IMR-90 (cell line): ENCODE measurements around the gene CD79A. TPM values are rescaled to one million over a fixed set of nuclear protein-coding genes. Genes with fewer than 3 reads are reported as not detected.

Experiments
- ATAC-seq: fragments of 200-7000 bp; cut with Tn5 transposase; 2 replicates; pipeline ENCODE4 v1.9.1; 2020; ENCODE audit warnings: low read depth, mild to moderate bottlenecking, moderate library complexity
- BruUV-seq: library from RNA; stranded (reverse); fragments of 400-500 nt; replicated peaks from 2 replicates; lab custom pipeline; 2021; lab: Mats Ljungman, UMichigan
- CTCF ChIA-PET: fragments of 300-600 bp; formaldehyde crosslinking; extraction: SDS; loops from one replicate; lab custom pipeline; 2021; ENCODE audit warnings: antibody characterized with exemption; lab: Yijun Ruan, JAX
- POLR2A ChIA-PET: fragments of 300-600 bp; sonication (Branson Sonifier 250); formaldehyde crosslinking; loops from one replicate; lab custom pipeline; 2022; ENCODE audit warnings: antibody characterized with exemption; ENCODE audit not compliant: unreplicated experiment; lab: Charles Lee
- DNase-seq: peaks from one replicate; pipeline ENCODE4 v3.0.0; 2013
- H2AFZ ChIP-seq: replicated peaks from 2 replicates; pipeline ENCODE3; 2013; ENCODE audit warnings: low read length, mild to moderate bottlenecking; ENCODE audit not compliant: poor library complexity
- H2AK5ac ChIP-seq: 2 replicates; pipeline ENCODE4 v1.6.1; 2013; ENCODE audit warnings: low read depth, low read length, inconsistent platforms
- H2AK9ac ChIP-seq: replicated peaks from 2 replicates; pipeline ENCODE3; 2013; ENCODE audit warnings: mild to moderate bottlenecking, low read depth, low read length, moderate library complexity; ENCODE audit not compliant: poor library complexity
- H2BK120ac ChIP-seq: 2 replicates; pipeline ENCODE4 v1.6.1; 2013; ENCODE audit warnings: low read depth, low read length, inconsistent platforms
- H2BK15ac ChIP-seq: 3 replicates; pipeline ENCODE4 v1.6.1; 2013; ENCODE audit warnings: low read depth, low read length, inconsistent platforms
- H2BK20ac ChIP-seq: 2 replicates; pipeline ENCODE4 v1.6.1; 2013; ENCODE audit warnings: low read depth, mild to moderate bottlenecking, inconsistent platforms, low read length, moderate library complexity
- H2BK5ac ChIP-seq: 2 replicates; pipeline ENCODE4 v1.6.1; 2013; ENCODE audit warnings: mild to moderate bottlenecking, low read depth, low read length, inconsistent platforms; ENCODE audit not compliant: poor library complexity, severe bottlenecking
- H3K14ac ChIP-seq: replicated peaks from 2 replicates; pipeline ENCODE4 v1.6.1; 2013; ENCODE audit warnings: low read depth, low read length, inconsistent platforms
- H3K18ac ChIP-seq: 2 replicates; pipeline ENCODE4 v1.6.1; 2013; ENCODE audit warnings: low read depth, low read length, control low read depth
- H3K23ac ChIP-seq: 2 replicates; pipeline ENCODE4 v1.6.1; 2013; ENCODE audit warnings: low read depth, low read length, inconsistent platforms
- H3K27ac ChIP-seq: 2 replicates; pipeline ENCODE4 v1.5.1; 2013; ENCODE audit warnings: mild to moderate bottlenecking, control low read depth, low read length; ENCODE audit not compliant: insufficient read depth
- H3K27me3 ChIP-seq: 2 replicates; pipeline ENCODE4 v1.6.1; 2013; ENCODE audit warnings: low read length; ENCODE audit not compliant: control insufficient read depth, insufficient read depth
- H3K36me3 ChIP-seq: 2 replicates; pipeline ENCODE4 v1.6.1; 2013; ENCODE audit warnings: low read length, mixed read lengths; ENCODE audit not compliant: control insufficient read depth, insufficient read depth
- H3K4ac ChIP-seq: 2 replicates; pipeline ENCODE4 v1.6.1; 2013; ENCODE audit warnings: low read depth, low read length, inconsistent platforms
- H3K4me1 ChIP-seq: 2 replicates; pipeline ENCODE4 v1.6.1; 2013; ENCODE audit warnings: low read length, mixed read lengths; ENCODE audit not compliant: control insufficient read depth, insufficient read depth
- H3K4me2 ChIP-seq: 2 replicates; pipeline ENCODE4 v1.6.1; 2013; ENCODE audit warnings: low read depth, mild to moderate bottlenecking, control low read depth, low read length, moderate library complexity
- H3K4me3 ChIP-seq: 2 replicates; pipeline ENCODE4 v1.5.1; 2013; ENCODE audit warnings: low read depth, mild to moderate bottlenecking, control low read depth, low read length, moderate library complexity; ENCODE audit not compliant: insufficient read depth
- H3K56ac ChIP-seq: 2 replicates; pipeline ENCODE4 v1.6.1; 2013; ENCODE audit warnings: low read length, inconsistent platforms; ENCODE audit not compliant: insufficient read depth; ENCODE audit errors: extremely low read depth
- H3K79me1 ChIP-seq, 2 experiments: 2 replicates each; pipeline ENCODE4 v1.6.1; 2013; ENCODE audit warnings: low read length in 2 of 2, inconsistent platforms in 1 of 2, low read depth in 1 of 2
- H3K9ac ChIP-seq: 2 replicates; pipeline ENCODE4 v1.6.1; 2013; ENCODE audit warnings: low read depth, low read length, control low read depth
- H3K9me1 ChIP-seq: 2 replicates; pipeline ENCODE4 v1.6.1; 2013; ENCODE audit warnings: low read length, inconsistent platforms; ENCODE audit not compliant: insufficient read depth
- H3K9me3 ChIP-seq: 2 replicates; pipeline ENCODE4 v1.6.1; 2013; ENCODE audit warnings: low read length; ENCODE audit not compliant: control insufficient read depth, insufficient read depth
- H4K20me1 ChIP-seq: 2 replicates; pipeline ENCODE4 v1.6.1; 2013; ENCODE audit warnings: low read length, inconsistent platforms; ENCODE audit not compliant: insufficient read depth
- H4K5ac ChIP-seq: 2 replicates; pipeline ENCODE4 v1.6.1; 2013; ENCODE audit warnings: mild to moderate bottlenecking, low read depth, low read length, control low read depth
- H4K8ac ChIP-seq, 2 experiments: 2 replicates each; pipeline ENCODE4 v1.6.1; 2013; ENCODE audit warnings: low read depth in 2 of 2, low read length in 2 of 2, control low read depth in 1 of 2, inconsistent platforms in 1 of 2
- H4K91ac ChIP-seq: 2 replicates; pipeline ENCODE4 v1.6.1; 2013; ENCODE audit warnings: low read depth, low read length, inconsistent platforms; ENCODE audit not compliant: insufficient read depth
- NFE2L2 ChIP-seq: fragments of 150-350 bp; IDR thresholded peaks from 2 replicates; pipeline ENCODE4 v1.6.1; 2016; ENCODE audit warnings: low read depth, mild to moderate bottlenecking, low read length
- POLR2A ChIP-seq: IDR thresholded peaks from 2 replicates; pipeline ENCODE4 v1.6.1; 2012; ENCODE audit warnings: mild to moderate bottlenecking, low read depth, low read length
- WGBS, 2 experiments: methylation state at CpG; one replicate each; pipeline versions ENCODE4 v1.1.5 to v1.1.7; 2013; ENCODE audit warnings: missing lambda C conversion rate in 2 of 2; ENCODE audit not compliant: insufficient read length in 1 of 2; ENCODE audit errors: extremely low coverage in 2 of 2; 5-methylcytosine and 5-hydroxymethylcytosine counted together
- dilution Hi-C: fragments of 300-500 bp; cut with HindIII; formaldehyde crosslinking; loops from one replicate; pipeline ENCODE4 v1.14.3; 2018; ENCODE audit warnings: low sequenced_read_pairs; ENCODE audit not compliant: unreplicated experiment
- in situ Hi-C: fragments of 300-500 bp; cut with MboI; formaldehyde crosslinking; loops from 3 replicates; pipeline ENCODE4 v1.14.3; 2019; ENCODE audit warnings: low sequenced_read_pairs, inconsistent platforms, mixed read lengths
- intact Hi-C: fragments of 100-400 bp; cut with micrococcal nuclease; formaldehyde crosslinking; loops from 2 replicates; pipeline ENCODE4 v1.10.0; 2022
- polyA plus RNA-seq, 3 experiments: library from polyadenylated mRNA; depleted of rRNA; stranded (reverse); fragments of >200 nt; gene quantifications; 2 replicates each; pipeline ENCODE4 v1.2.3, GENCODE V29; 2012; ENCODE audit warnings: low replicate concordance in 1 of 3
- total RNA-seq: library from RNA; depleted of rRNA; stranded (reverse); fragments of >200 nt; gene quantifications from 2 replicates; pipeline ENCODE4 v1.2.3, GENCODE V29; 2012
- TF ChIP-seq, protein P1 (sequence below): conservative IDR thresholded peaks from 2 replicates; pipeline ENCODE4 v1.5.1; 2012; ENCODE audit warnings: mild to moderate bottlenecking, low read depth, low read length, improper control_type of control experiment

Gene CD79A
- total and polyA plus RNA-seq, 2 of the 4 experiments (the other 2 are of a cell fraction), result 0.19 TPM; not detected in 1

- TF ChIP-seq, protein P1, sequence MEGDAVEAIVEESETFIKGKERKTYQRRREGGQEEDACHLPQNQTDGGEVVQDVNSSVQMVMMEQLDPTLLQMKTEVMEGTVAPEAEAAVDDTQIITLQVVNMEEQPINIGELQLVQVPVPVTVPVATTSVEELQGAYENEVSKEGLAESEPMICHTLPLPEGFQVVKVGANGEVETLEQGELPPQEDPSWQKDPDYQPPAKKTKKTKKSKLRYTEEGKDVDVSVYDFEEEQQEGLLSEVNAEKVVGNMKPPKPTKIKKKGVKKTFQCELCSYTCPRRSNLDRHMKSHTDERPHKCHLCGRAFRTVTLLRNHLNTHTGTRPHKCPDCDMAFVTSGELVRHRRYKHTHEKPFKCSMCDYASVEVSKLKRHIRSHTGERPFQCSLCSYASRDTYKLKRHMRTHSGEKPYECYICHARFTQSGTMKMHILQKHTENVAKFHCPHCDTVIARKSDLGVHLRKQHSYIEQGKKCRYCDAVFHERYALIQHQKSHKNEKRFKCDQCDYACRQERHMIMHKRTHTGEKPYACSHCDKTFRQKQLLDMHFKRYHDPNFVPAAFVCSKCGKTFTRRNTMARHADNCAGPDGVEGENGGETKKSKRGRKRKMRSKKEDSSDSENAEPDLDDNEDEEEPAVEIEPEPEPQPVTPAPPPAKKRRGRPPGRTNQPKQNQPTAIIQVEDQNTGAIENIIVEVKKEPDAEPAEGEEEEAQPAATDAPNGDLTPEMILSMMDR, result no peak
Measured at GRCh38 chr19:41862445-41862986, 14.6 kb upstream of the CD79A start (continued).

DNA sequence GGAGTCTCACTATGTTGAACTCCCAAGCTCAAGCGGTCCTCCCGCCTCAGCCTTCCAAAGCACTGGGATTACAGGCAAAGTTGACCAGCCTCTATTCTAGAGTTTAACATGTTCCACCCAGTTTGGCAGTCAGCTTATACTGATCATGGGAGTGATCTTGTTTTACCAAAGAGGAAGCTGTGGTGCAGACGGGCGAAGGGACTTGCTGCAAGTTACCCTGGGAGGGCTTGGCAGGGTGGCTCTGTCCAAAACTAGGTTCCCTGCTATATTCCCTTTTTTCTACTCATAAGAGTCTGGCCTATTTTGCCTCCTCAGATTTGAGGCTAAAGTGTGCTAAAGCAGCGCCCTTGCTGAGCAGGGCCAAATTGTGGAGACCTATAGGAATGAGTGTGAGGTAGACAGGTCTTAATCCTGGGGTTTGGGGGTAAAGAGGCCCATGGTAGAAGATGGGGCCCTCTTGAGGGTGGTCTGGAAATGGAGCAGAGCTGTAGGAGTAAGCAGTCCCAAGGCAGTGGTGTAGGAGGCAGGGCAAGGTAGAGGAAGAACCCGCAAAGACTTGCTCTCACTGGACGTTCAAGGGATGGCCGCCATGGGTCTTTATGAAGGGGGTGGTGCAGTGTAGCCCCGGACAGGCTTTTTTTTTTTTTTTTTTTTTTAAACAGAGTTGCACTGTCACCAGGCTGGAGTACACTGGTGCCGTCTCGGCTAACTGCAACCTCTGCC is 13.7 kb upstream of the CD79A start:
- Histone ChIP-seq H3K9me3 (no peaks in the 10 kb centered on the region), H3K36me3 (peaks cover 61% of the 10 kb centered on the region), H3K4me3 (no peak overlapping the region), H3K14ac (no peak overlapping the region), H2BK15ac (no peak overlapping the region), H2AFZ (no peak overlapping the region), H2AK9ac (no peak overlapping the region), H3K23ac (no peak overlapping the region), H3K56ac (no peak overlapping the region), H2BK20ac (no peak overlapping the region), H2BK120ac (no peak overlapping the region), H2BK5ac (no peak overlapping the region), H3K4me2 (no peak overlapping the region), H3K18ac (no peak overlapping the region), H3K4ac (no peak overlapping the region), H4K8ac (no peak overlapping the region), H3K9ac (peak overlapping the region; percentile 17; the same call in 1 of the 2 replicates), H2AK5ac (no peak overlapping the region), H4K20me1 (peaks cover 76% of the 10 kb centered on the region), H3K9me1 (peaks cover 24% of the 10 kb centered on the region), H3K27me3 (no peaks in the 10 kb centered on the region), H4K91ac (no peak overlapping the region), H3K4me1 (peaks cover 14% of the 10 kb centered on the region), H4K5ac (no peak overlapping the region), H3K79me1 (peaks cover 24 to 67% of the 10 kb centered on the region in 2 experiments), H3K27ac (no peak overlapping the region)
- intact Hi-C loops (no loop called here), in situ Hi-C loops (no loop called here), dilution Hi-C loops (no loop called here)
- WGBS, 2 experiments, result 100% methylated on average over 3 of the region's 11 CpGs; no CpG with 5 or more reads in 1 of the 2 experiments
- ChIA-PET CTCF (no interaction called here), POLR2A (no interaction called here)
- ATAC-seq, result no peak
- no peak for DNase-seq
- TF ChIP-seq NFE2L2 (no peak), POLR2A (no peak)
- no TSS peak for BruUV-seq
